K562 (cell line): ENCODE measurements around the gene NDP. TPM values are rescaled to one million over a fixed set of nuclear protein-coding genes. Genes with fewer than 3 reads are reported as not detected.

ENCODE experiments used
- ATAC-seq: fragments of 200-7000 bp; cut with Tn5 transposase; 3 replicates; pipeline ENCODE4 v1.9.1; 2020; ENCODE audit warnings: moderate library complexity
- BruUV-seq: library from RNA; stranded (reverse); fragments of 400-500 nt; replicated peaks from 2 replicates; lab custom pipeline; 2021; lab: Mats Ljungman, UMichigan
- CTCF ChIA-PET: fragments of 300-600 bp; formaldehyde crosslinking; extraction: SDS; loops from one replicate; lab custom pipeline; 2021; ENCODE audit warnings: low intra/inter-chr PET ratio; lab: Yijun Ruan, JAX
- POLR2A ChIA-PET: fragments of 300-600, 350-650 bp; sonication (Branson Sonifier 250); formaldehyde crosslinking; extraction: SDS; loops from one replicate; lab custom pipeline; 2021; ENCODE audit warnings: antibody characterized with exemption, inconsistent platforms; lab: Yijun Ruan, JAX
- DNase-seq, 4 experiments: peaks; one replicate each; pipeline versions ENCODE4 v3.0.0 to v3.0.0-alpha.2; 2011 to 2018; ENCODE audit warnings: low spot score in 3 of 4, mixed read lengths in 3 of 4; ENCODE audit errors: extremely low read depth in 1 of 4
- FAIRE-seq: peaks from 2 replicates; lab custom pipeline; 2011; peaks lifted over from hg19 to GRCh38; lab: Jason Lieb, UNC
- H2AFZ ChIP-seq: 2 replicates; pipeline ENCODE4 v1.6.0; 2011; ENCODE audit warnings: low read depth, low read length, control low read depth, inconsistent platforms
- H3K27ac ChIP-seq: fragments of 200-600 bp; 3 replicates; pipeline ENCODE4 v1.8.0; 2011; ENCODE audit warnings: low read depth, mild to moderate bottlenecking, control low read depth, inconsistent platforms, low read length, moderate library complexity, mixed read lengths; ENCODE audit errors: extremely low read depth
- H3K27me3 ChIP-seq, 2 experiments: fragments of 300-600 bp in 1 of 2; 2 replicates in 1 of 2; 3 replicates in 1 of 2; pipeline versions ENCODE4 v1.6.0 to v1.8.0; 2011; ENCODE audit warnings: inconsistent platforms in 2 of 2, low read length in 2 of 2, mild to moderate bottlenecking in 1 of 2, mixed read lengths in 1 of 2, moderate library complexity in 1 of 2; ENCODE audit not compliant: control insufficient read depth in 2 of 2, insufficient read depth in 2 of 2
- H3K36me3 ChIP-seq: fragments of 300-600 bp; 3 replicates; pipeline ENCODE4 v1.8.0; 2011; ENCODE audit warnings: mild to moderate bottlenecking, low read length, inconsistent platforms; ENCODE audit not compliant: control insufficient read depth, insufficient read depth
- H3K4me1 ChIP-seq, 2 experiments: fragments of 200-600 bp in 1 of 2; replicated peaks in 1 of 2; 2 replicates in 1 of 2; 3 replicates in 1 of 2; pipeline versions ENCODE4 v1.5.1 to v1.8.0; 2011; ENCODE audit warnings: inconsistent platforms in 2 of 2, low read length in 2 of 2, mild to moderate bottlenecking in 1 of 2, mixed read lengths in 1 of 2, moderate library complexity in 1 of 2; ENCODE audit not compliant: control insufficient read depth in 2 of 2, insufficient read depth in 2 of 2
- H3K4me2 ChIP-seq: 2 replicates; pipeline ENCODE4 v1.6.1; 2011; ENCODE audit warnings: low read length, control low read depth, inconsistent platforms, mixed read lengths; ENCODE audit not compliant: insufficient read depth
- H3K4me3 ChIP-seq: fragments of 200-600 bp; sonication (generic), shearing (Covaris generic); 2 replicates; pipeline ENCODE4 v1.5.1; 2016; ENCODE audit warnings: control low read depth, inconsistent platforms
- H3K79me2 ChIP-seq: fragments of 200-600 bp; 3 replicates; pipeline ENCODE4 v1.8.0; 2011; ENCODE audit warnings: low read length, inconsistent platforms; ENCODE audit not compliant: control insufficient read depth, insufficient read depth
- H3K9ac ChIP-seq, 2 experiments: 2 replicates each; pipeline versions ENCODE4 v1.6.0 to v1.6.1; 2011; ENCODE audit warnings: low read depth in 2 of 2, low read length in 2 of 2, control low read depth in 1 of 2, inconsistent platforms in 1 of 2, mild to moderate bottlenecking in 1 of 2, mixed read lengths in 1 of 2; ENCODE audit not compliant: insufficient read depth in 1 of 2
- H3K9me1 ChIP-seq: one replicate; pipeline ENCODE4 v1.6.0; 2011; ENCODE audit warnings: inconsistent platforms, mild to moderate bottlenecking, low read length, moderate library complexity; ENCODE audit not compliant: control insufficient read depth, insufficient read depth
- H3K9me3 ChIP-seq: replicated peaks from 2 replicates; pipeline ENCODE4 v1.5.1; 2011; ENCODE audit warnings: low read depth, low read length, inconsistent platforms; ENCODE audit not compliant: control insufficient read depth, insufficient read depth
- H4K20me1 ChIP-seq: replicated peaks from 2 replicates; pipeline ENCODE4 v1.6.1; 2011; ENCODE audit warnings: low read length, inconsistent platforms, mixed read lengths; ENCODE audit not compliant: control insufficient read depth, insufficient read depth
- CHCHD3 ChIP-seq: fragments of 250-450 bp; sonication (Bioruptor Pico); IDR thresholded peaks from 2 replicates; pipeline ENCODE4 v2.1.2; 2022; ENCODE audit warnings: mild to moderate bottlenecking
- FIP1L1 ChIP-seq: fragments of 200-400 bp; formaldehyde crosslinking; IDR thresholded peaks from 2 replicates; pipeline ENCODE4 v1.6.1; 2018; ENCODE audit warnings: mild to moderate bottlenecking, low read depth, low read length; ENCODE audit not compliant: poor library complexity, severe bottlenecking
- MAX ChIP-seq: sonication (generic); formaldehyde crosslinking; IDR thresholded peaks from 2 replicates; pipeline ENCODE4 v1.9.0; 2022; ENCODE audit warnings: mild to moderate bottlenecking, missing genetic modification reagents
- MEF2D ChIP-seq: conservative IDR thresholded peaks from 2 replicates; pipeline ENCODE4 v1.6.1; 2016; ENCODE audit warnings: low read depth, missing genetic modification characterization, missing compliant biosample characterization
- MYNN ChIP-seq, 2 experiments: sonication (generic); formaldehyde crosslinking in 1 of 2; IDR thresholded peaks; 2 replicates each; pipeline versions ENCODE4 v1.5.0 to v1.6.1; 2016 to 2020; ENCODE audit warnings: antibody characterized with exemption in 1 of 2, missing genetic modification reagents in 1 of 2
- NRF1 ChIP-seq, 2 experiments: fragments of 450-650 bp; IDR thresholded peaks in 1 of 2; conservative IDR thresholded peaks in 1 of 2; 2 replicates each; pipeline ENCODE4 v1.6.1; 2014; ENCODE audit warnings: mild to moderate bottlenecking in 2 of 2
- POLR2A ChIP-seq: fragments of 450-650 bp; conservative IDR thresholded peaks from 2 replicates; pipeline ENCODE4 v1.6.1; 2016
- PRMT5 ChIP-seq: sonication (generic); formaldehyde crosslinking; IDR thresholded peaks from 2 replicates; pipeline ENCODE4 v1.5.0; 2020; ENCODE audit warnings: missing genetic modification reagents
- STAT5B ChIP-seq: fragments of 250-450 bp; sonication (Bioruptor Pico); IDR thresholded peaks from 2 replicates; pipeline ENCODE4 v1.8.0; 2021; ENCODE audit warnings: mild to moderate bottlenecking, inconsistent platforms
- TAF15 ChIP-seq: fragments of 200-400 bp; formaldehyde crosslinking; IDR thresholded peaks from 2 replicates; pipeline ENCODE4 v1.6.1; 2017; ENCODE audit warnings: mild to moderate bottlenecking, low read depth, low read length, moderate library complexity
- TBL1XR1 ChIP-seq, 2 experiments: IDR thresholded peaks; 2 replicates each; pipeline ENCODE4 v1.6.1; 2012; ENCODE audit warnings: improper control_type of control experiment in 2 of 2, low read length in 2 of 2, mild to moderate bottlenecking in 1 of 2
- ZBTB5 ChIP-seq: fragments of 450-650 bp; IDR thresholded peaks from 2 replicates; pipeline ENCODE4 v1.6.1; 2017; ENCODE audit warnings: antibody characterized with exemption
- ZNF384 ChIP-seq: IDR thresholded peaks from 2 replicates; pipeline ENCODE4 v1.6.1; 2012; ENCODE audit warnings: low read depth, low read length, improper control_type of control experiment
- WGBS: fragments of 100-300 bp; shearing (Covaris generic); methylation state at CpG from one replicate; pipeline ENCODE4 v1.1.6; 2016; ENCODE audit warnings: low coverage, mixed read lengths; ENCODE audit not compliant: insufficient coverage; ENCODE audit errors: missing lambda C conversion rate; 5-methylcytosine and 5-hydroxymethylcytosine counted together
- in situ Hi-C: fragments of 300-500 bp; cut with MboI; formaldehyde crosslinking; loops from 4 replicates; pipeline ENCODE4 v1.15.0; 2018; ENCODE audit warnings: inconsistent platforms, mixed read lengths
- intact Hi-C: fragments of 100-400 bp; cut with micrococcal nuclease; formaldehyde crosslinking; loops from 2 replicates; pipeline ENCODE4 v1.14.2; 2022
- polyA plus RNA-seq, 8 experiments: library from polyadenylated mRNA; depleted of rRNA in 4 of 8; stranded (reverse) in 5 of 8; unstranded in 3 of 8; fragments of >200 nt; fragmentation: Nextera tagmentation in 2 of 8; fragmentation: Illumina TruSeq in 1 of 8; extraction: Ambion mirVana in 2 of 8; extraction: Trizol in 1 of 8; gene quantifications; 2 replicates each; pipeline versions ENCODE4 v1.2.1 to v1.2.3, GENCODE V29; 2011 to 2014; ENCODE audit warnings: inconsistent platforms in 1 of 8, missing spikeins in 1 of 8
- total RNA-seq, 7 experiments: library from RNA; depleted of rRNA in 6 of 7; stranded (reverse); fragments of >200 nt in 6 of 7; fragmentation: Illumina TruSeq in 2 of 7; extraction: Trizol in 2 of 7; gene quantifications; 2 replicates each; pipeline versions ENCODE4 v1.2.1 to v1.2.3, GENCODE V29; 2011 to 2021; ENCODE audit warnings: low replicate concordance in 1 of 7

NDP gene
- total and polyA plus RNA-seq, 9 of the 15 experiments (the other 6 are each of a cell fraction or from before 2014, with no cell fraction given), result not detected

GRCh38 chrX:43985511-43985910 lies 12.3 kb upstream of the NDP start:
- ATAC-seq, result no peak
- Histone ChIP-seq H3K4me3 (no peak overlapping the region), H3K9me1 (no peaks in the 10 kb centered on the region), H3K36me3 (no peaks in the 10 kb centered on the region), H3K9ac (no peak overlapping the region), H4K20me1 (no peaks in the 10 kb centered on the region), H2AFZ (no peak overlapping the region), H3K79me2 (no peaks in the 10 kb centered on the region), H3K4me1 (no peaks in the 10 kb centered on the region), H3K4me2 (no peak overlapping the region), H3K27ac (no peak overlapping the region), H3K27me3 (no peaks in the 10 kb centered on the region), H3K9me3 (no peaks in the 10 kb centered on the region)
- in situ Hi-C loops, result no loop called here
- no TSS peak for BruUV-seq
- no peak for DNase-seq
- ChIA-PET CTCF (no interaction called here), POLR2A (no interaction called here)
- TF ChIP-seq PRMT5 (CRISPR knock-in tag) (no peak), MYNN (IDR thresholded peaks at IDR 0.05) (no peak), MYNN (CRISPR knock-in tag; IDR thresholded peaks at IDR 0.05) (no peak), ZBTB5 (no peak), ZNF384 (no peak), POLR2A (no peak), TAF15 (no peak), CHCHD3 (CRISPR knock-in tag) (no peak), TBL1XR1 (IDR thresholded peaks at IDR 0.05; ENCODE audit: low read length in 2 of 2) (no peak), MEF2D (tag) (no peak), NRF1 (conservative IDR thresholded peaks at IDR 0.05 in 1 of 2, IDR thresholded peaks at IDR 0.05 in 1 of 2) (no peak), FIP1L1 (no peak), MAX (CRISPR knock-in tag) (no peak), STAT5B (no peak)
- FAIRE-seq, result no peak
- 0% methylated on average over 2 of the region's 2 CpGs for WGBS
- intact Hi-C loops, result no loop called here
